ENCODE results near the gene RAD17. TPM values are rescaled to one million over a fixed set of nuclear protein-coding genes. Genes with fewer than 3 reads are reported as not detected.

RAD17 gene, protein sequence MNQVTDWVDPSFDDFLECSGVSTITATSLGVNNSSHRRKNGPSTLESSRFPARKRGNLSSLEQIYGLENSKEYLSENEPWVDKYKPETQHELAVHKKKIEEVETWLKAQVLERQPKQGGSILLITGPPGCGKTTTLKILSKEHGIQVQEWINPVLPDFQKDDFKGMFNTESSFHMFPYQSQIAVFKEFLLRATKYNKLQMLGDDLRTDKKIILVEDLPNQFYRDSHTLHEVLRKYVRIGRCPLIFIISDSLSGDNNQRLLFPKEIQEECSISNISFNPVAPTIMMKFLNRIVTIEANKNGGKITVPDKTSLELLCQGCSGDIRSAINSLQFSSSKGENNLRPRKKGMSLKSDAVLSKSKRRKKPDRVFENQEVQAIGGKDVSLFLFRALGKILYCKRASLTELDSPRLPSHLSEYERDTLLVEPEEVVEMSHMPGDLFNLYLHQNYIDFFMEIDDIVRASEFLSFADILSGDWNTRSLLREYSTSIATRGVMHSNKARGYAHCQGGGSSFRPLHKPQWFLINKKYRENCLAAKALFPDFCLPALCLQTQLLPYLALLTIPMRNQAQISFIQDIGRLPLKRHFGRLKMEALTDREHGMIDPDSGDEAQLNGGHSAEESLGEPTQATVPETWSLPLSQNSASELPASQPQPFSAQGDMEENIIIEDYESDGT
- 29.0 and 30.8 TPM in 2 replicates for total RNA-seq (2014; rRNA removed; shearing (Covaris generic))
- polyA plus RNA-seq (2016; fragmentation: Nextera tagmentation; extraction: Ambion mirVana): 38.8 and 44.0 TPM in 2 replicates
- long read RNA-seq, partial matches to known transcripts: 6 of 12 reads
- long read RNA-seq, other reads (novel, unspliced or antisense): 3 of 12 reads

DNA sequence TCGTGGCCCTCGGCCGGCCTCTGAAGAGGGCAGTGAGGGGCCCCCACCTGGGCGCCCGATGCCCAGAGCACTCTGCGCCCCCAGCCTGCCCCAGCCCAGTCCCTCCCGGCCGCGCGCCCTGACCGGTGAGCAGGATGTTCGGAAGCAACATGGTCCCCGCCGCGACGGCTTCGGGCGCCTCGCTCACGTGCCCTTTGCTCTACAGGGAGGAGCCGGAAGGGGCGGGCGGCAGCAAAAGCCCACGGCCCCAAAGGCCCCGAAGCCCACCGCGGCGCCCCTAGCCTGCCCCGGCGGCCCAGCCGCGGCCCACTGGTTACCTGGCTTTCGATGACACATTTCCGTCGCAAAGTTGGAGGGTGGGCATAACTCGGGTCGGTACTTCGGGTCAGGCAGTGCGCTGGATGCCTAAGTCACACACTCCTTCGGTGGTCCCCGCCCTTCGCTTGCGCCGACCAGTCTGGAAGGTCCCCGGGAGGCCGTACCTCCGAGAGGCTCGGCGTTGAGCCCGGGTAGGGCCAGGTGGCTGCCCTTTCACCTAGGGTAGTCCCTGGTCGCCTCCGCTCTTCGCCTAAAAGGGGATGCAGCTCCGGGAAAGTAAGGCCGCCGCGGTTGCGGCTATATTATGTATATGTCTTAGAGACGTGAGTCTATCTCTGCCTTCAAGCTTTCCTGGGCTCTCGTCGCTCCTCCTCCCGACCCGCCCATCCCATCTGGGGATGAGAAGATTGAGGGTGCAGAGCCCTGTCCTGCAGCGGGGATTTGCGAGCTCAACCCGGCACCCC is at the start of gene RAD17, which contains the start of the genes AK6 and TAF9:
TSS of gene RAD17 (plus strand) at position 479 of the 782 bp plus-strand sequence. CDS start 2,391 bp downstream, outside the sequence.
TSS of gene AK6 (minus strand) at position 181 of the 782 bp plus-strand sequence. CDS start at position 151, 30 bp downstream.
TSS of gene TAF9 (minus strand) at position 181 of the 782 bp plus-strand sequence. CDS start 3,783 bp downstream, outside the sequence.
- H3K4me1 ChIP-seq (ENCODE audit: insufficient read depth): no peaks in the 10 kb centered on the region
- H3F3A ChIP-seq (replicated peaks; ENCODE audit: low read depth): no peaks in the 10 kb centered on the region
- peaks cover 24% of the 10 kb centered on the region for H3K36me3 ChIP-seq (ENCODE audit: insufficient read depth)
- Mint-ChIP-seq H3K4me1 (peaks cover 6% of the 10 kb centered on the region), H3K9me3 (no peaks in the 10 kb centered on the region), H3K4me3 (peak within 1 kb of the TSS; percentile 100), H3K27ac (peak within 1 kb of the TSS; percentile 99), H3K27me3 (ENCODE audit: insufficient read depth, low read depth, poor library complexity) (peaks cover 10% of the 10 kb centered on the region), H3K36me3 (ENCODE audit: low read depth) (peaks cover 42% of the 10 kb centered on the region)
- DNase-seq (ENCODE audit: low spot score) (peak; percentile 95), ATAC-seq (peak; percentile 96)
- peaks cover 73% of the 10 kb centered on the region for H3K79me2 ChIP-seq (replicated peaks; ENCODE audit: insufficient read depth)
- TF ChIP-seq ZNF331 (CRISPR knock-in tag; IDR thresholded peaks at IDR 0.05; ENCODE audit: low read depth): no peak
- TF ChIP-seq, protein P1, sequence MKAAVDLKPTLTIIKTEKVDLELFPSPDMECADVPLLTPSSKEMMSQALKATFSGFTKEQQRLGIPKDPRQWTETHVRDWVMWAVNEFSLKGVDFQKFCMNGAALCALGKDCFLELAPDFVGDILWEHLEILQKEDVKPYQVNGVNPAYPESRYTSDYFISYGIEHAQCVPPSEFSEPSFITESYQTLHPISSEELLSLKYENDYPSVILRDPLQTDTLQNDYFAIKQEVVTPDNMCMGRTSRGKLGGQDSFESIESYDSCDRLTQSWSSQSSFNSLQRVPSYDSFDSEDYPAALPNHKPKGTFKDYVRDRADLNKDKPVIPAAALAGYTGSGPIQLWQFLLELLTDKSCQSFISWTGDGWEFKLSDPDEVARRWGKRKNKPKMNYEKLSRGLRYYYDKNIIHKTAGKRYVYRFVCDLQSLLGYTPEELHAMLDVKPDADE (IDR thresholded peaks at IDR 0.05): peak; percentile 80
- no peak for TF ChIP-seq JUNB (IDR thresholded peaks at IDR 0.05; ENCODE audit: unreplicated experiment)
- peak; percentile 85 for TF ChIP-seq POLR2AphosphoS5 (IDR thresholded peaks at IDR 0.05; ENCODE audit: low read depth)
- TF ChIP-seq, protein P2, sequence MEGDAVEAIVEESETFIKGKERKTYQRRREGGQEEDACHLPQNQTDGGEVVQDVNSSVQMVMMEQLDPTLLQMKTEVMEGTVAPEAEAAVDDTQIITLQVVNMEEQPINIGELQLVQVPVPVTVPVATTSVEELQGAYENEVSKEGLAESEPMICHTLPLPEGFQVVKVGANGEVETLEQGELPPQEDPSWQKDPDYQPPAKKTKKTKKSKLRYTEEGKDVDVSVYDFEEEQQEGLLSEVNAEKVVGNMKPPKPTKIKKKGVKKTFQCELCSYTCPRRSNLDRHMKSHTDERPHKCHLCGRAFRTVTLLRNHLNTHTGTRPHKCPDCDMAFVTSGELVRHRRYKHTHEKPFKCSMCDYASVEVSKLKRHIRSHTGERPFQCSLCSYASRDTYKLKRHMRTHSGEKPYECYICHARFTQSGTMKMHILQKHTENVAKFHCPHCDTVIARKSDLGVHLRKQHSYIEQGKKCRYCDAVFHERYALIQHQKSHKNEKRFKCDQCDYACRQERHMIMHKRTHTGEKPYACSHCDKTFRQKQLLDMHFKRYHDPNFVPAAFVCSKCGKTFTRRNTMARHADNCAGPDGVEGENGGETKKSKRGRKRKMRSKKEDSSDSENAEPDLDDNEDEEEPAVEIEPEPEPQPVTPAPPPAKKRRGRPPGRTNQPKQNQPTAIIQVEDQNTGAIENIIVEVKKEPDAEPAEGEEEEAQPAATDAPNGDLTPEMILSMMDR (conservative IDR thresholded peaks at IDR 0.05; ENCODE audit: low read depth in 2 of 2): no peak
- peak; percentile 81 for TF ChIP-seq CREB1 (CRISPR knock-in tag; IDR thresholded peaks at IDR 0.05; ENCODE audit: low read depth)
- no peak for TF ChIP-seq STAT1 (IDR thresholded peaks at IDR 0.05; ENCODE audit: unreplicated experiment)
- TF ChIP-seq, protein P3, sequence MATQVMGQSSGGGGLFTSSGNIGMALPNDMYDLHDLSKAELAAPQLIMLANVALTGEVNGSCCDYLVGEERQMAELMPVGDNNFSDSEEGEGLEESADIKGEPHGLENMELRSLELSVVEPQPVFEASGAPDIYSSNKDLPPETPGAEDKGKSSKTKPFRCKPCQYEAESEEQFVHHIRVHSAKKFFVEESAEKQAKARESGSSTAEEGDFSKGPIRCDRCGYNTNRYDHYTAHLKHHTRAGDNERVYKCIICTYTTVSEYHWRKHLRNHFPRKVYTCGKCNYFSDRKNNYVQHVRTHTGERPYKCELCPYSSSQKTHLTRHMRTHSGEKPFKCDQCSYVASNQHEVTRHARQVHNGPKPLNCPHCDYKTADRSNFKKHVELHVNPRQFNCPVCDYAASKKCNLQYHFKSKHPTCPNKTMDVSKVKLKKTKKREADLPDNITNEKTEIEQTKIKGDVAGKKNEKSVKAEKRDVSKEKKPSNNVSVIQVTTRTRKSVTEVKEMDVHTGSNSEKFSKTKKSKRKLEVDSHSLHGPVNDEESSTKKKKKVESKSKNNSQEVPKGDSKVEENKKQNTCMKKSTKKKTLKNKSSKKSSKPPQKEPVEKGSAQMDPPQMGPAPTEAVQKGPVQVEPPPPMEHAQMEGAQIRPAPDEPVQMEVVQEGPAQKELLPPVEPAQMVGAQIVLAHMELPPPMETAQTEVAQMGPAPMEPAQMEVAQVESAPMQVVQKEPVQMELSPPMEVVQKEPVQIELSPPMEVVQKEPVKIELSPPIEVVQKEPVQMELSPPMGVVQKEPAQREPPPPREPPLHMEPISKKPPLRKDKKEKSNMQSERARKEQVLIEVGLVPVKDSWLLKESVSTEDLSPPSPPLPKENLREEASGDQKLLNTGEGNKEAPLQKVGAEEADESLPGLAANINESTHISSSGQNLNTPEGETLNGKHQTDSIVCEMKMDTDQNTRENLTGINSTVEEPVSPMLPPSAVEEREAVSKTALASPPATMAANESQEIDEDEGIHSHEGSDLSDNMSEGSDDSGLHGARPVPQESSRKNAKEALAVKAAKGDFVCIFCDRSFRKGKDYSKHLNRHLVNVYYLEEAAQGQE (IDR thresholded peaks at IDR 0.05; ENCODE audit: unreplicated experiment): no peak
- H4K20me1 ChIP-seq (replicated peaks; ENCODE audit: insufficient read depth): peaks cover 7% of the 10 kb centered on the region; the same call in 1 of the 2 replicates
- peak within 1 kb of the TSS; percentile 100 for H3K27ac ChIP-seq (ENCODE audit: low read depth)
- peak within 1 kb of the TSS; percentile 81 for H3K4me2 ChIP-seq
- peak within 1 kb of the TSS; percentile 78 for H3K4me3 ChIP-seq
- no peaks in the 10 kb centered on the region for H3K9me2 ChIP-seq (ENCODE audit: insufficient read depth)
- H3K27me3 ChIP-seq (ENCODE audit: insufficient read depth): no peaks in the 10 kb centered on the region
- peak within 1 kb of the TSS; percentile 86; the same call in 1 of the 2 replicates for H2AFZ ChIP-seq
